K562 (cell line): Measurements from ENCODE around the gene DLL4. TPM values are rescaled to one million over a fixed set of nuclear protein-coding genes. Genes with fewer than 3 reads are reported as not detected.

Experiments
- COPS2 ChIP-seq: fragments of 450-650 bp; conservative IDR thresholded peaks from 2 replicates; pipeline ENCODE4 v1.6.1; 2016; ENCODE audit warnings: mild to moderate bottlenecking, moderate library complexity
- ERF ChIP-seq: fragments of 450-650 bp; formaldehyde crosslinking; IDR thresholded peaks from 2 replicates; pipeline ENCODE4 v1.4.0; 2020; ENCODE audit warnings: mild to moderate bottlenecking, mixed read lengths
- FOXK2 ChIP-seq, 2 experiments: fragments of 450-650 bp; IDR thresholded peaks in 1 of 2; conservative IDR thresholded peaks in 1 of 2; 2 replicates each; pipeline ENCODE4 v1.6.1; 2016; ENCODE audit warnings: low read depth in 2 of 2, mild to moderate bottlenecking in 1 of 2
- HMG20A ChIP-seq: fragments of 450-650 bp; formaldehyde crosslinking; conservative IDR thresholded peaks from 2 replicates; pipeline ENCODE4 v1.4.0; 2020; ENCODE audit warnings: mild to moderate bottlenecking, mixed read lengths
- HMGN3 ChIP-seq: IDR thresholded peaks from 2 replicates; pipeline ENCODE4 v1.6.1; 2011; ENCODE audit warnings: borderline replicate concordance, low read depth, mild to moderate bottlenecking, mixed read lengths, low read length; ENCODE audit not compliant: insufficient read length; ENCODE audit errors: extremely low read depth
- NCOA6 ChIP-seq: fragments of 450-650 bp; IDR thresholded peaks from 2 replicates; pipeline ENCODE4 v1.6.1; 2017; ENCODE audit warnings: mild to moderate bottlenecking
- PTTG1 ChIP-seq: fragments of 450-650 bp; IDR thresholded peaks from 2 replicates; pipeline ENCODE4 v1.6.1; 2016; ENCODE audit warnings: low read depth, mild to moderate bottlenecking, missing genetic modification characterization, missing compliant biosample characterization
- SAFB2 ChIP-seq: fragments of 200-400 bp; formaldehyde crosslinking; IDR thresholded peaks from 2 replicates; pipeline ENCODE4 v1.6.1; 2018; ENCODE audit warnings: borderline replicate concordance, low read length, low read depth, moderate library complexity; ENCODE audit not compliant: severe bottlenecking
- polyA plus RNA-seq, 8 experiments: library from polyadenylated mRNA; depleted of rRNA in 4 of 8; stranded (reverse) in 5 of 8; unstranded in 3 of 8; fragments of >200 nt; fragmentation: Nextera tagmentation in 2 of 8; fragmentation: Illumina TruSeq in 1 of 8; extraction: Ambion mirVana in 2 of 8; extraction: Trizol in 1 of 8; gene quantifications; 2 replicates each; pipeline versions ENCODE4 v1.2.1 to v1.2.3, GENCODE V29; 2011 to 2014; ENCODE audit warnings: inconsistent platforms in 1 of 8, missing spikeins in 1 of 8
- total RNA-seq, 7 experiments: library from RNA; depleted of rRNA in 6 of 7; stranded (reverse); fragments of >200 nt in 6 of 7; fragmentation: Illumina TruSeq in 2 of 7; extraction: Trizol in 2 of 7; gene quantifications; 2 replicates each; pipeline versions ENCODE4 v1.2.1 to v1.2.3, GENCODE V29; 2011 to 2021; ENCODE audit warnings: low replicate concordance in 1 of 7
- TF ChIP-seq, protein P1 (sequence below), 2 experiments: fragments of 250-450 bp in 1 of 2; fragments of 450-650 bp in 1 of 2; sonication (Bioruptor Pico) in 1 of 2; IDR thresholded peaks; 2 replicates each; pipeline versions ENCODE4 v1.6.1 to v1.8.0; 2016 to 2021; ENCODE audit warnings: mild to moderate bottlenecking in 2 of 2, moderate library complexity in 2 of 2, missing compliant biosample characterization in 1 of 2, missing genetic modification characterization in 1 of 2
- TF ChIP-seq, protein P2 (sequence below): fragments of 250-450 bp; sonication (Bioruptor Pico); IDR thresholded peaks from 2 replicates; pipeline ENCODE4 v1.8.0; 2021; ENCODE audit warnings: moderate library complexity, mild to moderate bottlenecking, inconsistent platforms
- TF ChIP-seq, protein P3 (sequence below): fragments of 250-450 bp; sonication (Bioruptor Pico); IDR thresholded peaks from 2 replicates; pipeline ENCODE4 v1.8.0; 2021; ENCODE audit warnings: moderate library complexity, mild to moderate bottlenecking, inconsistent platforms
- TF ChIP-seq, protein P4 (sequence below): fragments of 450-650 bp; IDR thresholded peaks from 2 replicates; pipeline ENCODE4 v1.6.1; 2016; ENCODE audit warnings: mild to moderate bottlenecking, moderate library complexity

DLL4 gene
- total and polyA plus RNA-seq, 9 of the 15 experiments (the other 6 are each of a cell fraction or from before 2014, with no cell fraction given) = 0.04 to 1.1 (median 0.41) TPM; not detected in 1

DNA sequence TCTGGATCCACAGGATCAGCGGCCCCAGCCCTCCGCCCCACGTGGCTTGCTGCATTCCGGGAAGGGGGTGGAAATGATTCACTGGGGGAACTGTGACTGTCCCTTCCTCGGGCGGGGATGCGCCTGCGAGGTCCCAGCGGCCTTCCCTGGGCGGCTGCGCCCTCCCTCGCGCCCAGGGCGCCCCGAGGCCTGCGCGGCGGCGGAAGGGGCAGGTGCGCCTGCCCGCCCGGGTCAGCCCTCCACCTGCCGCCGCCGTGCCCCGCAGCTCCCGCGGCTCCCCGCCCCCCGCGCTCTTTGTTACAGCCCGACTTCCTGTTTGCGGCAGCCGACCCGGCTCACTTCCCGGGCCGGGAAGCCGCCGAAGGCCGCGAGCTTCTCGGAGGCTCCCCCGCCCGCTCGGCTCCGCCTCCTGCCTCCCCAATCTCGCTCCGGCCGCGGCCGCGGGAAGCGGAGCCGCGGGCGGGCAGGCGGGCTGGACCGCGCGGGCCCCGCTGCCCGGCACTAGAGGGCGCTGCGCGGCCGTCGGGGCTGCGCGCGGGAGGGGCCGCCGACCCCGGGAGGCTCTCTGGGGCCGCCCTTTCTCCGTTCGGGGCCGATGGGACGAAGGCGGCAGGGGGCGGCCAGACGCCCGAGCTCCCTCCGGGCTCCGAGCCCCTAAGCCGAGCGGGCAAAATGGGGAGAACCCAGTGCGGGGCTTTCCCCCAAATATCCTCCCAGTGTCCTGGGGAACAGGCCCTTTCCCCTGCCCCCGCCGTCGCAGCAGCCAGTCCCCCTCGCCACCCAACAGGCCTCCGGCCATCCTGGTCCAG is 12.6 kb downstream of the DLL4 start (continued):
- TF ChIP-seq FOXK2 (conservative IDR thresholded peaks at IDR 0.05 in 1 of 2, IDR thresholded peaks at IDR 0.05 in 1 of 2; ENCODE audit: low read depth in 2 of 2) = no peak
- TF ChIP-seq NCOA6 = peak; percentile 81
- no peak for TF ChIP-seq ERF (CRISPR knock-in tag)
- TF ChIP-seq COPS2 = no peak
- no peak for TF ChIP-seq SAFB2
- peak; percentile 67 for TF ChIP-seq HMGN3
- TF ChIP-seq, protein P1, sequence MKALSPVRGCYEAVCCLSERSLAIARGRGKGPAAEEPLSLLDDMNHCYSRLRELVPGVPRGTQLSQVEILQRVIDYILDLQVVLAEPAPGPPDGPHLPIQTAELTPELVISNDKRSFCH (CRISPR knock-in tag; IDR thresholded peaks at IDR 0.05) = no peak
- TF ChIP-seq, protein P1 (tag; IDR thresholded peaks at IDR 0.05) = no peak; the same call in 1 of the 2 replicates
- no peak for TF ChIP-seq HMG20A (CRISPR knock-in tag)
- TF ChIP-seq, protein P2, sequence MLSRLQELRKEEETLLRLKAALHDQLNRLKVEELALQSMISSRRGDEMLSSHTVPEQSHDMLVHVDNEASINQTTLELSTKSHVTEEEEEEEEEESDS = no peak
- no peak for TF ChIP-seq PTTG1 (tag)
- TF ChIP-seq, protein P3, sequence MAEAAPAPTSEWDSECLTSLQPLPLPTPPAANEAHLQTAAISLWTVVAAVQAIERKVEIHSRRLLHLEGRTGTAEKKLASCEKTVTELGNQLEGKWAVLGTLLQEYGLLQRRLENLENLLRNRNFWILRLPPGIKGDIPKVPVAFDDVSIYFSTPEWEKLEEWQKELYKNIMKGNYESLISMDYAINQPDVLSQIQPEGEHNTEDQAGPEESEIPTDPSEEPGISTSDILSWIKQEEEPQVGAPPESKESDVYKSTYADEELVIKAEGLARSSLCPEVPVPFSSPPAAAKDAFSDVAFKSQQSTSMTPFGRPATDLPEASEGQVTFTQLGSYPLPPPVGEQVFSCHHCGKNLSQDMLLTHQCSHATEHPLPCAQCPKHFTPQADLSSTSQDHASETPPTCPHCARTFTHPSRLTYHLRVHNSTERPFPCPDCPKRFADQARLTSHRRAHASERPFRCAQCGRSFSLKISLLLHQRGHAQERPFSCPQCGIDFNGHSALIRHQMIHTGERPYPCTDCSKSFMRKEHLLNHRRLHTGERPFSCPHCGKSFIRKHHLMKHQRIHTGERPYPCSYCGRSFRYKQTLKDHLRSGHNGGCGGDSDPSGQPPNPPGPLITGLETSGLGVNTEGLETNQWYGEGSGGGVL (CRISPR knock-in tag) = no peak
- TF ChIP-seq, protein P4, sequence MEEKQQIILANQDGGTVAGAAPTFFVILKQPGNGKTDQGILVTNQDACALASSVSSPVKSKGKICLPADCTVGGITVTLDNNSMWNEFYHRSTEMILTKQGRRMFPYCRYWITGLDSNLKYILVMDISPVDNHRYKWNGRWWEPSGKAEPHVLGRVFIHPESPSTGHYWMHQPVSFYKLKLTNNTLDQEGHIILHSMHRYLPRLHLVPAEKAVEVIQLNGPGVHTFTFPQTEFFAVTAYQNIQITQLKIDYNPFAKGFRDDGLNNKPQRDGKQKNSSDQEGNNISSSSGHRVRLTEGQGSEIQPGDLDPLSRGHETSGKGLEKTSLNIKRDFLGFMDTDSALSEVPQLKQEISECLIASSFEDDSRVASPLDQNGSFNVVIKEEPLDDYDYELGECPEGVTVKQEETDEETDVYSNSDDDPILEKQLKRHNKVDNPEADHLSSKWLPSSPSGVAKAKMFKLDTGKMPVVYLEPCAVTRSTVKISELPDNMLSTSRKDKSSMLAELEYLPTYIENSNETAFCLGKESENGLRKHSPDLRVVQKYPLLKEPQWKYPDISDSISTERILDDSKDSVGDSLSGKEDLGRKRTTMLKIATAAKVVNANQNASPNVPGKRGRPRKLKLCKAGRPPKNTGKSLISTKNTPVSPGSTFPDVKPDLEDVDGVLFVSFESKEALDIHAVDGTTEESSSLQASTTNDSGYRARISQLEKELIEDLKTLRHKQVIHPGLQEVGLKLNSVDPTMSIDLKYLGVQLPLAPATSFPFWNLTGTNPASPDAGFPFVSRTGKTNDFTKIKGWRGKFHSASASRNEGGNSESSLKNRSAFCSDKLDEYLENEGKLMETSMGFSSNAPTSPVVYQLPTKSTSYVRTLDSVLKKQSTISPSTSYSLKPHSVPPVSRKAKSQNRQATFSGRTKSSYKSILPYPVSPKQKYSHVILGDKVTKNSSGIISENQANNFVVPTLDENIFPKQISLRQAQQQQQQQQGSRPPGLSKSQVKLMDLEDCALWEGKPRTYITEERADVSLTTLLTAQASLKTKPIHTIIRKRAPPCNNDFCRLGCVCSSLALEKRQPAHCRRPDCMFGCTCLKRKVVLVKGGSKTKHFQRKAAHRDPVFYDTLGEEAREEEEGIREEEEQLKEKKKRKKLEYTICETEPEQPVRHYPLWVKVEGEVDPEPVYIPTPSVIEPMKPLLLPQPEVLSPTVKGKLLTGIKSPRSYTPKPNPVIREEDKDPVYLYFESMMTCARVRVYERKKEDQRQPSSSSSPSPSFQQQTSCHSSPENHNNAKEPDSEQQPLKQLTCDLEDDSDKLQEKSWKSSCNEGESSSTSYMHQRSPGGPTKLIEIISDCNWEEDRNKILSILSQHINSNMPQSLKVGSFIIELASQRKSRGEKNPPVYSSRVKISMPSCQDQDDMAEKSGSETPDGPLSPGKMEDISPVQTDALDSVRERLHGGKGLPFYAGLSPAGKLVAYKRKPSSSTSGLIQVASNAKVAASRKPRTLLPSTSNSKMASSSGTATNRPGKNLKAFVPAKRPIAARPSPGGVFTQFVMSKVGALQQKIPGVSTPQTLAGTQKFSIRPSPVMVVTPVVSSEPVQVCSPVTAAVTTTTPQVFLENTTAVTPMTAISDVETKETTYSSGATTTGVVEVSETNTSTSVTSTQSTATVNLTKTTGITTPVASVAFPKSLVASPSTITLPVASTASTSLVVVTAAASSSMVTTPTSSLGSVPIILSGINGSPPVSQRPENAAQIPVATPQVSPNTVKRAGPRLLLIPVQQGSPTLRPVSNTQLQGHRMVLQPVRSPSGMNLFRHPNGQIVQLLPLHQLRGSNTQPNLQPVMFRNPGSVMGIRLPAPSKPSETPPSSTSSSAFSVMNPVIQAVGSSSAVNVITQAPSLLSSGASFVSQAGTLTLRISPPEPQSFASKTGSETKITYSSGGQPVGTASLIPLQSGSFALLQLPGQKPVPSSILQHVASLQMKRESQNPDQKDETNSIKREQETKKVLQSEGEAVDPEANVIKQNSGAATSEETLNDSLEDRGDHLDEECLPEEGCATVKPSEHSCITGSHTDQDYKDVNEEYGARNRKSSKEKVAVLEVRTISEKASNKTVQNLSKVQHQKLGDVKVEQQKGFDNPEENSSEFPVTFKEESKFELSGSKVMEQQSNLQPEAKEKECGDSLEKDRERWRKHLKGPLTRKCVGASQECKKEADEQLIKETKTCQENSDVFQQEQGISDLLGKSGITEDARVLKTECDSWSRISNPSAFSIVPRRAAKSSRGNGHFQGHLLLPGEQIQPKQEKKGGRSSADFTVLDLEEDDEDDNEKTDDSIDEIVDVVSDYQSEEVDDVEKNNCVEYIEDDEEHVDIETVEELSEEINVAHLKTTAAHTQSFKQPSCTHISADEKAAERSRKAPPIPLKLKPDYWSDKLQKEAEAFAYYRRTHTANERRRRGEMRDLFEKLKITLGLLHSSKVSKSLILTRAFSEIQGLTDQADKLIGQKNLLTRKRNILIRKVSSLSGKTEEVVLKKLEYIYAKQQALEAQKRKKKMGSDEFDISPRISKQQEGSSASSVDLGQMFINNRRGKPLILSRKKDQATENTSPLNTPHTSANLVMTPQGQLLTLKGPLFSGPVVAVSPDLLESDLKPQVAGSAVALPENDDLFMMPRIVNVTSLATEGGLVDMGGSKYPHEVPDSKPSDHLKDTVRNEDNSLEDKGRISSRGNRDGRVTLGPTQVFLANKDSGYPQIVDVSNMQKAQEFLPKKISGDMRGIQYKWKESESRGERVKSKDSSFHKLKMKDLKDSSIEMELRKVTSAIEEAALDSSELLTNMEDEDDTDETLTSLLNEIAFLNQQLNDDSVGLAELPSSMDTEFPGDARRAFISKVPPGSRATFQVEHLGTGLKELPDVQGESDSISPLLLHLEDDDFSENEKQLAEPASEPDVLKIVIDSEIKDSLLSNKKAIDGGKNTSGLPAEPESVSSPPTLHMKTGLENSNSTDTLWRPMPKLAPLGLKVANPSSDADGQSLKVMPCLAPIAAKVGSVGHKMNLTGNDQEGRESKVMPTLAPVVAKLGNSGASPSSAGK = peak; percentile 8; the same call in 1 of the 2 replicates
